ENCODE results near the gene RPS19.

RPS19 gene

GRCh38 chr19:41879670-41880328, 19.7 kb downstream of the RPS19 start:
- Histone ChIP-seq H3K27me3 (replicated peaks; ENCODE audit: insufficient read depth, low read length) (no peaks in the 10 kb centered on the region), H3K9me3 (replicated peaks; ENCODE audit: insufficient read depth, low read length) (no peaks in the 10 kb centered on the region), H3F3A (ENCODE audit: insufficient read depth, low read length) (peaks cover 28% of the 10 kb centered on the region), H3K4me2 (ENCODE audit: low read depth, low read length) (no peak overlapping the region), H3K9ac (ENCODE audit: low read length) (no peak overlapping the region), H3K36me3 (replicated peaks; ENCODE audit: insufficient read depth, low read length) (no peaks in the 10 kb centered on the region), H2AFZ (ENCODE audit: low read length) (no peak overlapping the region), H3K9me2 (replicated peaks; ENCODE audit: insufficient read depth, low read length) (no peaks in the 10 kb centered on the region), H4K20me1 (ENCODE audit: insufficient read depth, low read length) (no peaks in the 10 kb centered on the region), H3K4me1 (ENCODE audit: low read length) (peaks cover 22% of the 10 kb centered on the region), H3K27ac (ENCODE audit: low read length) (no peak overlapping the region), H3K4me3 (ENCODE audit: low read length) (no peak overlapping the region), H3K79me2 (ENCODE audit: low read length) (peaks cover 10% of the 10 kb centered on the region)
- DNase-seq = no peak
- TF ChIP-seq EZH2 (optimal IDR thresholded peaks at IDR 0.05; ENCODE audit: low read depth, low read length) = no peak
- TF ChIP-seq EZH2phosphoT487 (IDR thresholded peaks at IDR 0.05; ENCODE audit: low read length) = no peak
- TF ChIP-seq CTCF (IDR thresholded peaks at IDR 0.05; ENCODE audit: low read length) = no peak

- H3K9me3 ChIP-seq (replicated peaks; ENCODE audit: insufficient read depth, low read length) = no peaks in the 10 kb centered on the region
- no peak overlapping the region for H3K27ac ChIP-seq (ENCODE audit: low read length)
- H4K20me1 ChIP-seq (ENCODE audit: insufficient read depth, low read length) = no peaks in the 10 kb centered on the region
- TF ChIP-seq EZH2phosphoT487 (IDR thresholded peaks at IDR 0.05; ENCODE audit: low read length) = no peak
- no peak for TF ChIP-seq EZH2 (optimal IDR thresholded peaks at IDR 0.05; ENCODE audit: low read depth, low read length)
- no peak for TF ChIP-seq CTCF (IDR thresholded peaks at IDR 0.05; ENCODE audit: low read length)
- H2AFZ ChIP-seq (ENCODE audit: low read length) = no peak overlapping the region
- H3K4me2 ChIP-seq (ENCODE audit: low read depth, low read length) = no peak overlapping the region
- no peak overlapping the region for H3K9ac ChIP-seq (ENCODE audit: low read length)
- peaks cover 15% of the 10 kb centered on the region for H3K79me2 ChIP-seq (ENCODE audit: low read length)
- DNase-seq = no peak
- H3K36me3 ChIP-seq (replicated peaks; ENCODE audit: insufficient read depth, low read length) = no peaks in the 10 kb centered on the region
- peaks cover 27% of the 10 kb centered on the region for H3F3A ChIP-seq (ENCODE audit: insufficient read depth, low read length)
- peaks cover 26% of the 10 kb centered on the region for H3K4me1 ChIP-seq (ENCODE audit: low read length)
- H3K27me3 ChIP-seq (replicated peaks; ENCODE audit: insufficient read depth, low read length) = no peaks in the 10 kb centered on the region
- H3K4me3 ChIP-seq (ENCODE audit: low read length) = no peak overlapping the region
- no peaks in the 10 kb centered on the region for H3K9me2 ChIP-seq (replicated peaks; ENCODE audit: insufficient read depth, low read length)
Measured at GRCh38 chr19:41880329-41880708, 20.3 kb downstream of the RPS19 start.

- peak within 1 kb of the TSS; percentile 85 for H3K4me2 ChIP-seq (ENCODE audit: low read depth, low read length)
- no peaks in the 10 kb centered on the region for H3K9me2 ChIP-seq (replicated peaks; ENCODE audit: insufficient read depth, low read length)
- DNase-seq = peak; percentile 46
- peak within 1 kb of the TSS; percentile 85 for H3K9ac ChIP-seq (ENCODE audit: low read length)
- H3K4me1 ChIP-seq (ENCODE audit: low read length) = peaks cover 17% of the 10 kb centered on the region
- H3K79me2 ChIP-seq (ENCODE audit: low read length) = peaks cover 40% of the 10 kb centered on the region
- peak within 1 kb of the TSS; percentile 90 for H3K4me3 ChIP-seq (ENCODE audit: low read length)
- H2AFZ ChIP-seq (ENCODE audit: low read length) = peak within 1 kb of the TSS; percentile 89
- H3K36me3 ChIP-seq (replicated peaks; ENCODE audit: insufficient read depth, low read length) = no peaks in the 10 kb centered on the region
- no peak for TF ChIP-seq EZH2phosphoT487 (IDR thresholded peaks at IDR 0.05; ENCODE audit: low read length)
- no peak for TF ChIP-seq CTCF (IDR thresholded peaks at IDR 0.05; ENCODE audit: low read length)
- TF ChIP-seq EZH2 (optimal IDR thresholded peaks at IDR 0.05; ENCODE audit: low read depth, low read length) = no peak
- no peaks in the 10 kb centered on the region for H4K20me1 ChIP-seq (ENCODE audit: insufficient read depth, low read length)
- peak within 1 kb of the TSS; percentile 50; the same call in 1 of the 2 replicates for H3K27ac ChIP-seq (ENCODE audit: low read length)
- peaks cover 14% of the 10 kb centered on the region for H3F3A ChIP-seq (ENCODE audit: insufficient read depth, low read length)
- no peaks in the 10 kb centered on the region for H3K9me3 ChIP-seq (replicated peaks; ENCODE audit: insufficient read depth, low read length)
- H3K27me3 ChIP-seq (replicated peaks; ENCODE audit: insufficient read depth, low read length) = no peaks in the 10 kb centered on the region
Measured at GRCh38 chr19:41882568-41883462, 22.8 kb downstream of the RPS19 start, which contains the start of gene ARHGEF1. ARHGEF1 (plus strand) TSS chr19:41883184; CDS start chr19:41888083, 4,899 bp downstream.

Measured in MM.1S (cell line).